A204.1 (cell line): ENCODE data around the gene MS4A5.
"Not testable (repeated sequence)": the region's sequence is repeated elsewhere in the genome, so short reads cannot be mapped to it uniquely, and the experiment has no call there.

Source experiments
- FAIRE-seq: peaks from 2 replicates; lab custom pipeline; 2012; peaks lifted over from hg19 to GRCh38; lab: Jason Lieb, UNC

MS4A5 gene, protein sequence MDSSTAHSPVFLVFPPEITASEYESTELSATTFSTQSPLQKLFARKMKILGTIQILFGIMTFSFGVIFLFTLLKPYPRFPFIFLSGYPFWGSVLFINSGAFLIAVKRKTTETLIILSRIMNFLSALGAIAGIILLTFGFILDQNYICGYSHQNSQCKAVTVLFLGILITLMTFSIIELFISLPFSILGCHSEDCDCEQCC

DNA sequence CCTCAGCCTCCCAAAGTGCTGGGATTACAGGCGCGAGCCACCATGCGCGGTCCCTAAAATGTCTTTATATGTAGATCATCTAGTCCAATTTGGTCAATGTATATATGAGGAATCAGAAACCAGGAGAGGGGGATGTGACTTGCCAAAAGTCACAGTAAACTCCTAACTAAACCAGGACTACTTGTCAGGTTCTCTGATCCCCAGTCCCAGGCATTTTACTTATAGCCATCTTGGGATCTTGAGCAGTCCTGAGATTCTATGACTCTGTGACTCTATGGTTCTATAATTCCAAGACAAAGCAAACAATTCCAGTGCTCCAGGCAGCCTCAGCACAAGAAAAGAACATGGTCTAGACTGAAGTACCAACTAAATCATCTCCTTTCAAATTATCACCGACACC is at the start of gene MS4A5:
Gene MS4A5, plus strand, starts transcription at position 301 of the 400 bp plus-strand sequence. CDS start 103 bp downstream, outside the sequence.
- no peak for FAIRE-seq

DNA sequence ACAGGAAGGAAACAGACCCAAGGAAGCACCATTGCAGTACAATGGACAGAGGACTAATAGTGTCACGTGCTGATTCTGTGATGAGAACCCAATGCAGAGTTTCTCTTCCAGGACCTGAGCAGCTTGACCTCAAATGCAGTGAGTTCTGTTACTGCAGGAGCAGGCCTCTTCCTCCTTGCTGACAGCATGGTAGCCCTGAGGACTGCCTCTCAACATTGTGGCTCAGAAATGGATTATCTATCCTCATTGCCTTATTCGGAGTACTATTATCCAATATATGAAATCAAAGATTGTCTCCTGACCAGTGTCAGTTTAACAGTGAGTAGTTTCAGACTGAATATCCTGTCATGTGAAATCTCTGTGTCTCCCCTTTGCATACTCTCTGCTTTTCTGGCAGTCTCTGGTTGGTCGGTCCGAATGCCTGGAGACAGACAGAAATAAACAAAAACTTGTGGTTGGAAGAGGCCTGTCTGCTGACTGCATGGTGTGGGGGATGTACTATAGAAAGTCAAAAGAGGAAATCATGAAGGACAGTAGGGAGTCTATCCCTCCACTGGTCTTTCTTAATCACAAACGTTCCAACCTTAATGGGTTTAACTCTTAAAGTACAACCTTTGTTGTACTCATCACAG is 40.0 kb upstream of the MS4A5 start:
- FAIRE-seq = no peak

DNA sequence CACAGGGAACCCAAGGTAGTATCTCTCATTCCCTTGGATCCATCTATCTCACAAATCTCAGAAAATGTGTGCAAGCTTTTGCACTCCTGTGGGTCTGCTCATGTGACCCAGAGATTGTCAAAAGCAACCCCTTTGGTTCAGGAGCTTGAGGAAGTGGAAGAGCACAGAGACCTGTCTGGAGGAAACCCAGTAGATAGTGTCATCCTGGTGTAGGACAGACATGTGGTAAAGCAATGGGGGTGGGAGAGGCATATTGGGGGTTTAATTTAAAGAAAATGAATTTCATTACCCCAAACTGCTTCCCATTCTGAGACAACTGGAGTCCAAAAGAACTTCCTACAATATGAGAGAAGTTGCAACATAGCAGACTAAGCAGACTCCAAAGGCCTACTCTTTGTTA is 39.0 kb upstream of the MS4A5 start:
- no peak for FAIRE-seq

DNA sequence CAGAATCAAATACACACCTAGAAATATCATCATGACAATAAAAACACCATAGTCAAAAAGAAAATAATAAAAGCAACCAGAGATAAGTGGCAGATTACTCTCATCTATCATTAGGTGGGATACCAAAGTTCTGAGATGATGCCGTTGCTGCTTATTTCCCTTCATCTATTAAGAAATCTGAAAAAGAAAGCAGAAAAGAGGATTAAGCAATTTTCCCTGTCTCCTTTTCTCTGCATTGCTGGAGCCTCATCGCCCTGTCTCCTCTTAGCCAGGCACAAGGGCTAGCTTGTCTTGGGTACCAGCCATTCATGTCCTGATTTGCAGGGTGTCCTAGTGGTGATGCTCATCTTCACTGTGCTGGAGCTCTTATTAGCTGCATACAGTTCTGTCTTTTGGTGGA is 37.0 kb upstream of the MS4A5 start:
- FAIRE-seq = no peak

DNA sequence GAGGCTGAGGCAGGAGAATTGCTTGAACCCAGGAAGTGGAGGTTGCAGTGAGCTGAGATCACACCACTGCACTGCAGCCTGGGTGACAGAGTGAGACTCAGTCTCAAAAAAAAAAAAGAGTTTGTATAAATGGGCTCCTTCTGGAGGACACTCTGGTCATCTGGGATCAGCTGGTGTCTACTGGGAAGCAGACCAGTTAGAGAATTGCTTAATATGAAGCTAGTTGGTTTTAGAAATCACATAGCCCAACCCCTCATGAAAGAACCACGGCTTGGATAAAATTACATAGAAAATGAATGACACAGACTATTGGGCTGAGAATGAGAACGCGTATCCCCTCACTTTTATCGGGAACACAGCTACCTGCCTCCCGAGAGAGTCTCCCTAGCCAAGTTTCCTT is 36.4 kb upstream of the MS4A5 start:
- FAIRE-seq = no peak

DNA sequence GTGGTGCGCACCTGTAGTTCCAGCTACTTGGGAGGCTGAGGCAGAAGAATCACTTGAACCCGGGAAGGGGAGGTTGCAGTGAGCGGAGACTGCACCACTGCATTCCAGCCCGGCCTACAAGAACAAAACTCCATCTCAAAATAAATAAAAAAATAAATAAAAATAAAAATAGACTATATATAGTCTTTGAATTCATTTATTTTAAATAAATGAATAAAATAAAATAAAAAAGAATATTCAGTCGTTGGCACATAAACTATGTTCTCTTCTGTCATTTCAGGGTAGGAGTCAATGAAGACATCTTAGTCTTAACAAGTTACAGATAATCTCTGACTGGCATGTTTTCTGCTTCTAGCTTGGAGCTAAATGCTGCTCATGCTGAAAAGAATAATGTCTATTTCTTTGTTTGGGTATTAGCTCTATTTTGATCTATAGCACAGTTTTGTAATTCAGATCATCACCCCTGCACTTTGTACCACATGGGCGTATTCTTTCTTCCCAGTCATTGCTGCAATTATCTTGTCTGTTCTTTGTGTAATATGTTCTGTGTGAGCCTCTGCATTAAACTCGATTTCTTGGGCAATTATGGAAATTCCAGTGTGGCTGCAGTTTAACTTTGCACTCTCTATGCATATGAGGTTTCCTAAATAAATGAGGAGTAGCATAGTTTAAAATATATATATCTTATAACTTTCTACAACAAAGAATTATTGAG is 34.5 kb upstream of the MS4A5 start:
- no peak for FAIRE-seq

DNA sequence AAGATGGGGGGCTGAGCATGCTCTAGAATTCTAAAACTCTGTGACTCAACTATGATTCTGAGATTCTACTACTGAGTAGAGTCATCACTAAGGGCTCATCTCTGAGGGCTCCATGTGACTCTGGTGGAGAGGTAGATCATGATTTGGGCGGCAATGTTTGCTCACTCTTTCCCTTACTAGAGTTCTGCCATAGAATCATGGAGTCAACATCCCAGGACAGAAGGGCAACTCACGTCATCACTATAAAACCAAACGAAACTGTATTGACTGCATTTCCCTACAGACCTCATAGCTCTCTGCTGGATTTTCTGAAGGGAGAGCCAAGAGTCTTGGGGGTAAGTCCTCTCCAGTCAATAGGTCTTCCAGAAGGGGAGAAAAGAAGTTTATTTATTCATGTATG is 33.0 kb upstream of the MS4A5 start, which contains the start of gene MS4A14:
Gene MS4A14, plus strand, starts transcription at position 78 of the 400 bp plus-strand sequence. Its CDS starts 120 bp downstream, at position 198.
- FAIRE-seq = no peak

DNA sequence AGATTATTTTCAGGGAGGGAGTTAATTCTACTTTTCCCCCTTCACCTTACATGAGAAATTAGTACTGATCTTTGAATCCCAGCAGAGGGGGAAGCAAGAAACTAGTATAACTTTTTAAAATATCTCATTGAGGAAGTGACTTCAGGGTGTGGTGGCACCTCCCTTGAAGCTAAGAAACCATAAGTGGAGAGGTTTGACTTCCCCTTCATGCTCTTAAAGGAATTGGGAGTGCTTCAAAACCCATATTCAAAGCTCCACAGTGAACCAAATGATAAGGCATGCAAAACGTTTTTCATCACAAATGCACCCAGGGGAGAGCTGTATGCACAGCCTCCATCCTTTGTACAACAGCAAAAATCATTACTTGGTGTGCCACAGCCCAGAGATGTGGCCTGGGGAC is 32.6 kb upstream of the MS4A5 start:
- FAIRE-seq = no peak

DNA sequence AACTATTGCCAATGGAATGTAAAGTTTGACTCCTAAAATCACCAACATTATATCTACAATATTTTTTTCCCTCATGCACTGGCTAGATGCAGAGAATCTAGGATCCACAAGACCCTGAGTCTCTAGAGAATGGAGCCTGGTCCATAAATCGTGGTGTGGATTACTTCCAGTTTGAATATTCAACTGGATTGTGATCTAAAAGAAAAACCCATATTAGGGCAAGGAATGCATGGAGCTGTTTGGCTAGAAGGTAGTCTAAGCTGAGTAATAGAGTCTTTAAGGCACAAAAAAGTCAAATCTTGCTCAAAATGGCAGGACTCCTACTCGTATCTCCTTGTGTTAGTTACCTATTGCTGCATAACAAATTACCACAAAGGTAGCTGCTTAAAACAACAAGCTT is 9.4 kb upstream of the MS4A5 start:
- no peak for FAIRE-seq

DNA sequence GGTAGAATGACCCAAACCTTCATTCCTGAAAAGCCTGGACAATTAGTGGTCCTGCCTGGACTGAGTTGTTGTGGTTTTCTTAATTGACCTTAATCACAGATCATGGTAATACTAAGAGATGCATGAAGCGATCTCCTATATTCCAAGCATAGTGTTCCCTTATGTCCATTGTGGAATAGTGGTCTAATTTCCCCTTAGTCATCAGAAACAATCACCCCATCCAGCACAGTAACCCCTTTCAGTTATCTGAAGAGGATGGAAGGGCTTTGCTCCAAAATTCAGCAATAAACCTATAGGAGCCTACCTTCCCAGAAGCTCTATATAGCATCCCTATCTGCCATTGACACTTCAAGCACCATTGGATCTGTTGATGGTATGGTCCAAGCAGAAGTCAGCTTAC is 6.8 kb upstream of the MS4A5 start:
- FAIRE-seq = no peak

DNA sequence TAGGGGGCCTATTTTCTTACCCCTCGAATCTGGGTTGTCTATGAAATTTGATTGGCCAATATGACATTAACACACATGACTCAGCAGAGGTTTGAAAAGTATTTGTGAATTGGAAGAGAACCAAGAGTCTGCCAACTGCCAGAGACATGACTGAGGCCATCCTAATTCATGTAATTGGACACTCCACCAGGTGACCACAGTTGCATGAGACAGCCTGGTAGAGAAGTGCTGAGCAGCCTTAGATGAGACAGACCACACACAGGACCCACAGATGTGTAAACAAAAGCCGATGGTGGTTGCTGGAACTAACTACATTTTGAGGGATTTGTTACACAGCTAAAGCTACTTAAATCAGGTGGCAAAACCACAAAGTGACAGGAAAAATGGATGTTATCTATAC is 855 bp upstream of the MS4A5 start:
- FAIRE-seq = no peak

DNA sequence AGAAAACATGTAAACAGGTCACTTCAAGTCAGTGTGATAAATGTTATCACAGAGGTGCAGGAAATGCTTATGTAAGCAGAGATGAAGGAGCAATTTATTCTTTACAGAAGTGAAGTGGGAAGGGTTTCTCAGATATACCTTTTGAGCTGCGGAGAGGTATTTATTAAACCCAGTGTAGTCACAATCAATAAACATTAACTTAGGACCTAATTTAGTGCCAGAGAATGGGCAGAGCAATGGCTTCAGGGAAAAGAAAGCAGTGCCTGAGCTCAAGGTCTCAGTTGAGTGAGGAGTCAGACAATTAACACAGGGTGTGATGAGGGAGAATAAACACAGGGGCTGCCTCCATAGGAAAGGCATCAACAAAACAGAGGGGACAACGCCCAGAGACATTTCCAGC is 1.9 kb downstream of the MS4A5 start:
- FAIRE-seq = no peak

DNA sequence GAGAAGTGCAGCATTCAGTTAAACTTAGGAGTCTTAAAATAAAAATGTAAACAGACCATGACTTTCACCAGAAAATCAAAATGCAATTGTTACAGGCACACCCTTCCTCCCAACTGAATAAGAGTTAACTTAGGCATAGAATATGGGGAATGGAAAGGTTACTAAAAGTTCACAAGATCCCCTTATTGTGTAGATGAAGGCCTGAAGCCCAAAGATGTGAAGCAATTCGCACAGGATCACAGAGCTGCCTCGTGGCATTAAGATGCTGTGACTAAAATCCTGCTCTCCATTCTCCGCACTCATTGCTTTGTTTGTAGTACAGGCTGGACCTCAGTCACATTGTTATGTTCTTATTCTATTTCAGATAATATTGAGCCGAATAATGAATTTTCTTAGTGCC is 4.0 kb downstream of the MS4A5 start:
- no peak for FAIRE-seq

DNA sequence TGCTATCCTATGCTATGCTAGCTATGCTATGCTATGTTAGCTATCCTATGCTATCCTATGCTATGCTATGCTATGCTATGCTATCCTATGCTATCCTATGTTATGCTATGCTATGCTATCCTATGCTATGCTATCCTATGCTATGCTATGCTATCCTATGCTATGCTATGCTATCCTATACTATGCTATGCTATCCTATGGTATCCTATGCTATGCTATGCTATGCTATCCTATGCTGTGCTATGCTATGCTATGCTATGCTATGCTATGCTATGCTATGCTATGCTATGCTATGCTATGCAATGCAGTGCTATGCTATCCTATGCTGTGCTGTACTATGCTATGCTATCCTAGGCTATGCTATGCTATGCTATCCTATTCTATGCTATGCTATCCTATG is 17.7 kb downstream of the MS4A5 start:
- no peak for FAIRE-seq

DNA sequence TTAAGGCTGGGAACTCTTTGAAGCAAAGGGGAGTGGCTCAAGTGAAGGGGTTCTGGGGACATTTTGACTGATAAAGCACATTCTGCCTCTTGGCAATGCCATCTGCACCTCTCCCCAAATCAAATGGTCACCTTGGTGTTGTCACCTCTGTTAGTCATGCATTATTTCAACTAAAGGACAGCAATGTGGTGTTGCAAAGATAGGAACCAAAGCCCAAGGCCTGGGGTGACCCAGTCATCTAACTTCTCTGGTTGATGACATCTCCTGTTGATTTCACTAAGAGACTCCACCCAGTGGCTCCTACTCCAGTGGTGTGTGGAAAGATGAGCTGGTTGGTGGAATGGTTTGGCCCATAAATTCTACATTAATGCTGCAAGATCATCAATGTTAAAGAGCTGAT is 18.5 kb downstream of the MS4A5 start:
- FAIRE-seq = no peak

DNA sequence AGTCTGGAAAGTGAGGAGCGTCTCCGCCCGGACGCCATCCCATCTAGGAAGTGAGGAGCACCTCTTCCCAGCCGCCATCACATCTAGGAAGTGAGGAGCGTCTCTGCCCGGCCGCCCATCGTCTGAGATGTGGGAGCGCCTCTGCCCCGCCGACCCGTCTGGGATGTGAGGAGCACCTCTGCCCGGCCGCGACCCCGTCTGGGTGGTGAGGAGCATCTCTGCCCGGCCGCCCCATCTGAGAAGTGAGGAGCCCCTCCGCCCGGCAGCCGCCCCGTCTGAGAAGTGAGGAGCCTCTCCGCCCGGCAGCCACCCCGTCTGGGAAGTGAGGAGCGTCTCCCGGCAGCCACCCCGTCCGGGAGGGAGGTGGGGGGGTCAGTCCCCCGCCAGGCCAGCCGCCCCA is 21.8 kb downstream of the MS4A5 start:
- FAIRE-seq = not testable (repeated sequence)

DNA sequence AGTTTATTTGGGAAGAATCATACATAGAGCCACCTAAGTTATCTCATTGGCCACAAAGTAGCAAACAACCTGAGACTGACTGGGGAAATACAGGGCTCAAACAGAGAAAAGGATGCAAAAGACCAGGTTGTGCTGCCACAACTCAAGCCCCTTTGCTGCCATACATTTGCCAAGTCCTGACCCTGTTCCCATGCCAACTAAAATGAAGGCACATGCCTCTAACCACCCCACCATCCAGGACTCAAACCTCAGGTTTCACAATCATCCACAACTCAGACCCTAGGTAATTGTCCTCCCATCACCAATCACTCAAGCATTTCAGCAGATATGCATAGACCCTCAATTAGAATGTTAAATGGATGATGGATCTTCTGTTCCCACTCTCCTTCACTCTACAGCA is 24.8 kb downstream of the MS4A5 start:
- no peak for FAIRE-seq

DNA sequence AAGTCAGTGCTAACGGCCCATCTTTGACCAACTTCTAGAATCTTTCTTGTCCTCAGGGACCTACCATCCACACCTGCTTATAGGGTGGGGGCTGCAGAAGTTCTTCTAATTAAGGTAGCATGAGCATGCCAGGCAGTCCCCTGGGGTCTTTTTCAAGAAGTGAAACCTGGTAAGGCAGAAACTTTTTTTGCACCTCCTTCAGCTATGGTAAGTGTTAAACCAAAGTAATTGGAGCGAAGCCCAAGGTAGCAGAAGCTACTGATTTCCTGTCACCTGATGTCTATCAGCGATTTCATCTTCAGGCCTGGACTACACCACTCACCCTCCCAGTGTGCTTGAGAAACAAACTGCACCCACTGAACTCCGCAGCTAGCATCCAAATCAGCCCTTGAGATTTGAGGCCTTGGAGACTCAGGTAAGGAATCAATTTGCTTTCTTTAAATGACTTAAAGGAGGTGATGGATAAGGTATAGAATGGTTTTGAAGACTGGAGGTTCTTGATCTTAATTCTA is 26.2 kb downstream of the MS4A5 start, which contains the start of gene MS4A1:
Gene MS4A1, plus strand, starts transcription at position 317 of the 512 bp plus-strand sequence. CDS start 6,528 bp downstream, outside the sequence.
- FAIRE-seq = no peak

DNA sequence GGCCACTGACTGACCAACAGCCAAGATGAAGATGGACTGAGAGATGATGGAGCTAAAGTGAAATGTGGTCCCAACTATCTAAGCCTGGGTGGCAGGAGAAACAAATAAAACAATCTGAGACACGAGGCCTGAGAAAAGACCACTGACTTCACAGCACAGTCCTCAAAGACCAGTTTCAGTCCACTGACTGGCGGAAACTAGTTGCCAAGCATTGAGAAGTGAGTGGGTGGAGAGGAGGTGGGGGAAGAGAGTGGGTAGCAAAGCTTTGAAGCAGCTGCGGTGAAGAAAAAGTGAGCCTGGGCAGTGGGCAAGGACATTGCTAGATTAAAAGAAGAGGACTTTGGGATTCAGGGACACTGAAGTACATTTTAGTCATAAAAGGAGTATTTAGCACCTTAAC is 28.2 kb downstream of the MS4A5 start:
- no peak for FAIRE-seq

DNA sequence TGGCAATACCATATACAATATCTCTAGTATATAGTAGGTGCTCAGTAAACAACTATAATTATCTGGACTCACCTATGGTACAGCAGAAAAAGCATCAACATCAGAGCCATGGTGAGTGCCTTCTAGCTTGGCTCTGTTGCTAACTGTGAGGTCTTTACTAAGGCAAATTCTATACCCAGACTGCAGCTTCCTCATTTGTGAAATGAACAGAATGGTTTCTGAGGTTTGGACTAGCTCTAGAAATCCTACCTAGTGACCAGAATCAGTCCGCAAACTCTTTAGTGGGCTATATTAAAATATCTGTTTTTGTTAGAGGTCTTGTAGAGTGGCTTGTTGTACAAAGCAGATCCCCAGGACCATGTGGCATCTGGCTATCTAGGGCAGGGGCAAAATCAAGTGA is 30.0 kb downstream of the MS4A5 start:
- no peak for FAIRE-seq

DNA sequence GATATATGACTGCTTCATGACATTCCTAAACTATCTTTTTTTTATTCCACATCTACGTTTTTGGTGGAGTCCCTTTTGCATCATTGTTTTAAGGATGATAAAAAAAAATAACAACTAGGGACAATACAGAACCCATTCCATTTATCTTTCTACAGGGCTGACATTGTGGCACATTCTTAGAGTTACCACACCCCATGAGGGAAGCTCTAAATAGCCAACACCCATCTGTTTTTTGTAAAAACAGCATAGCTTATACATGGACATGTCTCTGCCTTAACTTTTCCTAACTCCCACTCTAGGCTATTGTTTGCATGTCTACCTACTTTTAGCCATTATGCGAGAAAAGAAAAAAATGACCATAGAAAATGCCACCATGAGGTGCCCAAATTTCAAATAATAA is 39.5 kb downstream of the MS4A5 start:
- no peak for FAIRE-seq

DNA sequence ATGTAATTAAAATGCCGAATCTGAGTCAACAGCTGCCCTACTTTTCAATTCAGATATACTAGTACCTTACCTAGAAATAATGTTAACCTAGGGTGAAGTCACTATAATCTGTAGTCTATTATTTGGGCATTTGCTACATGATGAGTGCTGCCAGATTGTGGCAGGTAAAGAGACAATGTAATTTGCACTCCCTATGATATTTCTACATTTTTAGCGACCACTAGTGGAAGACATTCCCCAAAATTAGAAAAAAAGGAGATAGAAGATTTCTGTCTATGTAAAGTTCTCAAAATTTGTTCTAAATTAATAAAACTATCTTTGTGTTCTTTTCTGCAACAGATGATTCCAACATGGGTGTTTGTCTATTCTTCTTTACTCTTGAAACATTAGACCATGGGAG is 40.4 kb downstream of the MS4A5 start:
- no peak for FAIRE-seq

DNA sequence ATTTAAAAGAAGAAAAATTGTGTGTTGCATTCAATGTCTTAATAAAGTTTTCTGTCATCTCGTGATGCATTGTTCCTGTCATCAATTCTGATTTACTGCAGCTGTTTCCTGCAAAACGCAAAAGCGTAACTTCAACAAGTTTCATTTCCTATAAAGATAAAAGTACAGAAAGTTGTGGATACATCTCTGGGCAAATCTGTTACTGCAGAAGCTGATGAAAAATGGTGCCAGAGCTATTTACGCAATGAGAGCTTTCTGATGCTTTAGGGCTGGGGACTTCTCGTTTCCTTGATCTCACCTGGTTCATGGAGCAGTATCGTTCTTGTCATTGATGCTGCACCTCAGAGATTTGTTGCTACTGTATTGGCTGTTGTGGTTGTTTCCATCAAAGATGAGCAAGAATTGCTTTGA is 47.7 kb downstream of the MS4A5 start:
- no peak for FAIRE-seq
